Raji (cell line): ENCODE measurements around the gene FGFBP2.

Experiments
- POLR2A ChIP-seq: IDR thresholded peaks from 2 replicates; pipeline ENCODE4 v1.6.1; 2011; ENCODE audit warnings: low read depth, low read length, control low read depth; ENCODE audit not compliant: insufficient read depth

FGFBP2 gene

GRCh38 chr4:15963001-15963451 lies at the start of gene FGFBP2:
Gene FGFBP2, minus strand, starts transcription at chr4:15963175. Its CDS starts 46 bp downstream, at chr4:15963129.
- no peak for TF ChIP-seq POLR2A

- TF ChIP-seq POLR2A: no peak
Measured at GRCh38 chr4:16011173-16011572, 48.2 kb upstream of the FGFBP2 start.

- TF ChIP-seq POLR2A: no peak
Measured at GRCh38 chr4:16009153-16009552, 46.2 kb upstream of the FGFBP2 start.

- TF ChIP-seq POLR2A: no peak
Measured at GRCh38 chr4:16007471-16008095, 44.6 kb upstream of the FGFBP2 start.

- TF ChIP-seq POLR2A: no peak
Measured at GRCh38 chr4:16006771-16007446, 43.9 kb upstream of the FGFBP2 start.

- TF ChIP-seq POLR2A: no peak
Measured at GRCh38 chr4:16005676-16006075, 42.7 kb upstream of the FGFBP2 start.

GRCh38 chr4:16001484-16001858 lies 38.5 kb upstream of the FGFBP2 start:
- no peak for TF ChIP-seq POLR2A

GRCh38 chr4:16000708-16001483 lies 37.9 kb upstream of the FGFBP2 start:
- TF ChIP-seq POLR2A: no peak

- no peak for TF ChIP-seq POLR2A
Measured at GRCh38 chr4:15996773-15997172, 33.8 kb upstream of the FGFBP2 start.

- TF ChIP-seq POLR2A: no peak
Measured at GRCh38 chr4:15995826-15996225, 32.9 kb upstream of the FGFBP2 start.

GRCh38 chr4:15992167-15992485 lies 29.2 kb upstream of the FGFBP2 start:
- TF ChIP-seq POLR2A: no peak

- no peak for TF ChIP-seq POLR2A
Measured at GRCh38 chr4:15990570-15991285, 27.8 kb upstream of the FGFBP2 start.

- no peak for TF ChIP-seq POLR2A
Measured at GRCh38 chr4:15989424-15989823, 26.4 kb upstream of the FGFBP2 start.

GRCh38 chr4:15988222-15988621 lies 25.2 kb upstream of the FGFBP2 start:
- TF ChIP-seq POLR2A: no peak

GRCh38 chr4:15986907-15987306 lies 23.9 kb upstream of the FGFBP2 start:
- TF ChIP-seq POLR2A: no peak
